AG04449 (cell line): Measurements from ENCODE around the gene CWC27.

Experiments
- CTCF ChIA-PET: fragments of 350-600 bp; formaldehyde crosslinking; extraction: SDS; loops from one replicate; lab custom pipeline; 2021; ENCODE audit warnings: antibody characterized with exemption; lab: Yijun Ruan, JAX
- POLR2A ChIA-PET: fragments of 400-600, 350-600 bp; formaldehyde crosslinking; extraction: SDS; loops from one replicate; lab custom pipeline; 2020; ENCODE audit warnings: antibody characterized with exemption, inconsistent platforms; lab: Yijun Ruan, JAX
- DNase-seq: peaks from one replicate; pipeline ENCODE4 v3.0.0-alpha.2; 2010; ENCODE audit warnings: low read depth, low spot score
- H3K4me3 ChIP-seq: 2 replicates; pipeline ENCODE4 v1.5.1; 2011; ENCODE audit warnings: low read depth, mild to moderate bottlenecking, control low read depth, low read length
- CTCF ChIP-seq: IDR thresholded peaks from one replicate; pipeline ENCODE4 v1.5.1; 2011; ENCODE audit warnings: mild to moderate bottlenecking, moderate library complexity, low read length, control low read depth, inconsistent platforms; ENCODE audit not compliant: insufficient read depth; ENCODE audit errors: missing control alignments

CWC27 gene

GRCh38 chr5:64790210-64790609, 21.5 kb downstream of the CWC27 start:
- POLR2A ChIA-PET = no interaction called here
- CTCF ChIA-PET = no interaction called here
- DNase-seq = no peak
- H3K4me3 ChIP-seq = no peak overlapping the region
- no peak for TF ChIP-seq CTCF

- TF ChIP-seq CTCF = no peak
- DNase-seq = no peak
- no peak overlapping the region for H3K4me3 ChIP-seq
- ChIA-PET CTCF (interaction anchor here (1.8 to 3.6 kb wide), 2 partner anchors 9 to 19 kb away, joined by 6 to 27 read pairs; no protein-coding TSS in a partner anchor), POLR2A (no interaction called here)
These were observed 23.7 kb downstream of the CWC27 start for GRCh38 chr5:64792469-64792868.

GRCh38 chr5:64794053-64794770, 25.5 kb downstream of the CWC27 start:
- POLR2A ChIA-PET = no interaction called here
- no peak for TF ChIP-seq CTCF
- CTCF ChIA-PET = interaction anchor here (3.6 kb wide), 1 partner anchor 11 kb away, joined by 27 read pairs; no protein-coding TSS in a partner anchor
- DNase-seq = no peak
- no peak overlapping the region for H3K4me3 ChIP-seq

- ChIA-PET POLR2A (no interaction called here), CTCF (no interaction called here)
- TF ChIP-seq CTCF = no peak
- DNase-seq = no peak
- no peak overlapping the region for H3K4me3 ChIP-seq
These were observed 27.6 kb downstream of the CWC27 start for GRCh38 chr5:64796301-64796700.

- CTCF ChIA-PET = interaction anchor here (2.4 kb wide), 1 partner anchor 682 kb away, joined by 9 read pairs; no protein-coding TSS in a partner anchor
- no peak overlapping the region for H3K4me3 ChIP-seq
- DNase-seq = no peak
- TF ChIP-seq CTCF = no peak
- POLR2A ChIA-PET = no interaction called here
These were observed 32.2 kb downstream of the CWC27 start for GRCh38 chr5:64800926-64801325.

- H3K4me3 ChIP-seq = no peak overlapping the region
- ChIA-PET CTCF (interaction anchor here (1.1 to 10.9 kb wide), 4 partner anchors 23 to 782 kb away, joined by 3 to 140 read pairs (median 5); partner anchors contain the start of gene ADAMTS6), POLR2A (no interaction called here)
- no peak for TF ChIP-seq CTCF
- no peak for DNase-seq
These were observed 37.8 kb downstream of the CWC27 start for GRCh38 chr5:64806537-64806936.
